ENCODE results near the gene GRAP.

GRCh38 chr17:18976201-18976600, 70.6 kb downstream of the GRAP start:
- TF ChIP-seq POLR2A (IDR thresholded peaks at IDR 0.05; ENCODE audit: low read depth) (no peak), EP300 (IDR thresholded peaks at IDR 0.05) (no peak)

Measured in esophagus muscularis mucosa (tissue), 2 donors.